Measurements from ENCODE around the gene TMEM209.

The TMEM209 gene

DNA sequence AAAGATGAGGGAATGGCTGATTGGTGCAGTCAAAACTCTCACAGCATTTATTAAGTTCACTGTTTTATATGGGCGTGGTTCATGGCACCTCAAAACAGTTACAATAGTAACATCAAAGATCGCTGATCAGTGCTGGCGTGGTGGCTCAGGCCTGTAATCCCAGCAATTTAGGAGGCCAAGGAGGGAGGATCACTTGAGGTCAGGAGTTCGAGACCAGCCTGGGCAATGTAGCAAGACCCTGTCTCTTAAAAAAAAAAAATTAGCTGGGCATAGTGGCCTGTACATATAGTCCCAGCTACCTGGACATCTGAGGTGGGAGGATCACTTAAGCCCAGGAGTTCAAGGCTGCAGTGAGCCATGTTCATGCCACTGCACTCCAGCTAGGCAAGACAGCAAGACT lies 86.4 kb downstream of the TMEM209 start:
- DNase-seq: no peak

DNA sequence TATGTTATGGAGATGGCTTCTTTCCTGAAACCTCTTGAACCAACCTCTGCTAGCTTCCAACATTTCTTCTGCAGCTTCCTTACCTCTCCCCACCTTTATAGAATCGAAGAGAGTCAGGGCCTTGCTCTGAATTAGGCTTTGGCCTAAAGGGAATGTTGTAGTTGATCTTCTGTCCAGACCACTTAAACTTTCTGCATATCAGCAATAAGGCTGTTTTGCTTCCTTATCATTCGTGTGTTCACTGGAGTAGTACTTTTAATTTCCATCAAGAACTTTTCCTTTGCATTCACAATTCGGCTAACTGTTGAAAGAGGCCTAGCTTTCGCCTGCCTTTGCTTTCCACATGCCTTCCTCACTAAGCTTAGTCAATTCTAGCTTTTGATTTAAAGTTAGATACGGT lies 86.9 kb downstream of the TMEM209 start:
- DNase-seq: no peak

DNA sequence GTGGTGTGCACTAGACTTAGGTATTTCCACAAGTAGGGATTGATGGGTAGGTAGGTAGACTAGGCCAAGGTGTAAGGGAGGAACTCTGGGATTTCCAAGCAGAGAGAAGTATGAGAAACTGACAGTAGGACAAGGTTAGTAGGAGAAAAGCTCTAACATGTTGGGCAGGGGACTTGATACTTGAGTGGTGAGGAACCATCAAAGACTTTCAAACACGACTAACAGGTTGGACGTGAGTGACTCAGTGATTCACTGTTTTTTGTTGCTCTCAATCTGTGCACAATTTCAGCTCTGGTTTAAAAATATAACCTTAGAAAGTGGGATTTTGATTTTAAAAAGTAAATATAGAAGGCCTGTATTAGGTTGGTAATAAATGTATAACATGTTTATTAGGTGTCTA lies 90.4 kb downstream of the TMEM209 start:
- DNase-seq: no peak

All from midbrain (tissue), 1 donor.